Kidney (tissue), 14 donors: Measurements from ENCODE around the gene MEIS2. TPM values are rescaled to one million over a fixed set of nuclear protein-coding genes. Genes with fewer than 3 reads are reported as not detected.
A peak's percentile ranks its signal among the peaks of the same experiment; 100 is the strongest.

Experiments used
- DNase-seq, 5 donors: peaks; one replicate each; pipeline ENCODE4 v3.0.0-alpha.2; 2013 to 2020
- FAIRE-seq: peaks from 2 replicates; lab custom pipeline; 2012; peaks lifted over from hg19 to GRCh38; lab: Jason Lieb, UNC
- H3K27ac ChIP-seq, 2 donors: one replicate each; pipeline ENCODE4 v1.7.0; 2013; ENCODE audit warnings: low read depth in 2 of 2, low read length in 2 of 2, inconsistent platforms in 1 of 2
- H3K27me3 ChIP-seq: one replicate; pipeline ENCODE4 v1.7.1; 2013; ENCODE audit warnings: low read length, inconsistent platforms; ENCODE audit not compliant: control insufficient read depth, insufficient read depth
- H3K36me3 ChIP-seq, 3 donors: one replicate each; pipeline versions ENCODE4 v1.7.0 to v1.7.1; 2013; ENCODE audit warnings: low read length in 3 of 3, control low read depth in 1 of 3, inconsistent platforms in 1 of 3; ENCODE audit not compliant: insufficient read depth in 3 of 3, control insufficient read depth in 2 of 3
- H3K4me1 ChIP-seq, 3 donors: one replicate each; pipeline versions ENCODE4 v1.7.0 to v1.7.1; 2013; ENCODE audit warnings: low read length in 3 of 3, inconsistent platforms in 1 of 3, low read depth in 1 of 3; ENCODE audit not compliant: control insufficient read depth in 2 of 3, insufficient read depth in 2 of 3
- H3K4me3 ChIP-seq, 3 donors: one replicate each; pipeline versions ENCODE4 v1.7.0 to v1.8.1; 2013; ENCODE audit warnings: low read length in 3 of 3, control low read depth in 1 of 3, inconsistent platforms in 1 of 3
- H3K9ac ChIP-seq, 3 donors: one replicate each; pipeline versions ENCODE4 v1.7.0 to v1.7.1; 2013; ENCODE audit warnings: low read length in 3 of 3, control low read depth in 1 of 3, inconsistent platforms in 1 of 3
- H3K9me3 ChIP-seq, 3 donors: one replicate each; pipeline versions ENCODE4 v1.7.0 to v1.7.1; 2013; ENCODE audit warnings: low read length in 3 of 3, control low read depth in 1 of 3, inconsistent platforms in 1 of 3; ENCODE audit not compliant: control insufficient read depth in 2 of 3, insufficient read depth in 1 of 3
- intact Hi-C: fragments of 100-400 bp; cut with DNase I; formaldehyde crosslinking; loops from one replicate; pipeline ENCODE4 v1.11.1; 2022
- polyA plus RNA-seq: library from polyadenylated mRNA; stranded (reverse); fragments of 350-450 nt; fragmentation: Illumina TruSeq; extraction: RNeasy Lipid Tissue Mini Kit (QIAGEN cat#74804); gene quantifications from one replicate; pipeline ENCODE4 v1.2.3, GENCODE V29; 2014; ENCODE audit warnings: low read depth, low replicate concordance; ENCODE audit not compliant: insufficient read depth
- total RNA-seq: library from RNA; stranded (reverse); fragmentation: NEBNext Ultra II Directional; extraction: Animal tissue kit (Norgen Biotek cat#: 25700); gene quantifications from one replicate; pipeline ENCODE4 v1.2.1, GENCODE V29; 2021
- TF ChIP-seq, protein P1 (sequence below): IDR thresholded peaks from 3 replicates; pipeline ENCODE4 v1.5.1; 2012; ENCODE audit warnings: mild to moderate bottlenecking, moderate library complexity, borderline replicate concordance; ENCODE audit not compliant: insufficient read depth; ENCODE audit errors: extremely low read depth
- donor health status: control.
- donor health status: control.
- donor health status: control.
- donor health status: control.
- donor health status: control.
- donor health status: DM: yes; HTN: yes; CAD: no.
- donor health status: Normal renal cell carcinoma (clear cell type).

Gene MEIS2
- total and polyA plus RNA-seq, 2 donors from 2014 or later = 14.7 to 50.9 TPM

DNA sequence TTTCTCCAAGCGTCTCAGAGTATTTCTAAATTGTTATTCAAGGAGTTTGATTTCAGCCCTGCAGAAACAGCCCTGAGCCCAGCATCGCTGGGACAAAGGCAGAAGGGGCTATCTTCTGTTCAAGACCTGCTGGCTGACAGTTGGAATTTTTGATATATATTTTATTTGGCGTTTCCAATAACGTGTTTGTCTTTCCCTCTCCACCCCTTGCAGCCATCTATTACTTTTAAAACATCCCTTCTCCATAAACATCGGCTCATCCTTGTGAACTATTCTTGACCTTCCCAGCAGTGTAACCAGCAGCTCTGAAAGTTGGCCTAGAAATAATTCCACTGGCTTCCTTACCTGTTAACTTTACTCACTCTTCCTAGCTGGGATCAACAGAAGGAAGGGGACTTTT lies 5.5 kb upstream of the MEIS2 start:
- DNase-seq (peak in 2 of 5 donors; percentile 59 to 71), FAIRE-seq (no peak)
- TF ChIP-seq, protein P1, sequence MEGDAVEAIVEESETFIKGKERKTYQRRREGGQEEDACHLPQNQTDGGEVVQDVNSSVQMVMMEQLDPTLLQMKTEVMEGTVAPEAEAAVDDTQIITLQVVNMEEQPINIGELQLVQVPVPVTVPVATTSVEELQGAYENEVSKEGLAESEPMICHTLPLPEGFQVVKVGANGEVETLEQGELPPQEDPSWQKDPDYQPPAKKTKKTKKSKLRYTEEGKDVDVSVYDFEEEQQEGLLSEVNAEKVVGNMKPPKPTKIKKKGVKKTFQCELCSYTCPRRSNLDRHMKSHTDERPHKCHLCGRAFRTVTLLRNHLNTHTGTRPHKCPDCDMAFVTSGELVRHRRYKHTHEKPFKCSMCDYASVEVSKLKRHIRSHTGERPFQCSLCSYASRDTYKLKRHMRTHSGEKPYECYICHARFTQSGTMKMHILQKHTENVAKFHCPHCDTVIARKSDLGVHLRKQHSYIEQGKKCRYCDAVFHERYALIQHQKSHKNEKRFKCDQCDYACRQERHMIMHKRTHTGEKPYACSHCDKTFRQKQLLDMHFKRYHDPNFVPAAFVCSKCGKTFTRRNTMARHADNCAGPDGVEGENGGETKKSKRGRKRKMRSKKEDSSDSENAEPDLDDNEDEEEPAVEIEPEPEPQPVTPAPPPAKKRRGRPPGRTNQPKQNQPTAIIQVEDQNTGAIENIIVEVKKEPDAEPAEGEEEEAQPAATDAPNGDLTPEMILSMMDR = no peak
- Histone ChIP-seq H3K4me1 (peaks cover 0 to 3% (median 0%) of the 10 kb centered on the region in 3 donors), H3K9ac (peak overlapping the region in 1 of 3 donors; percentile 56), H3K27ac (peak overlapping the region; percentile 1 to 54), H3K36me3 (no peaks in the 10 kb centered on the region), H3K4me3 (peak overlapping the region; percentile 3 to 60 (median 45)), H3K9me3 (no peaks in the 10 kb centered on the region), H3K27me3 (peaks cover 10% of the 10 kb centered on the region)
- intact Hi-C loops = loop anchor here (10.0 kb wide), 1 partner anchor 221 kb away; no protein-coding TSS in a partner anchor

DNA sequence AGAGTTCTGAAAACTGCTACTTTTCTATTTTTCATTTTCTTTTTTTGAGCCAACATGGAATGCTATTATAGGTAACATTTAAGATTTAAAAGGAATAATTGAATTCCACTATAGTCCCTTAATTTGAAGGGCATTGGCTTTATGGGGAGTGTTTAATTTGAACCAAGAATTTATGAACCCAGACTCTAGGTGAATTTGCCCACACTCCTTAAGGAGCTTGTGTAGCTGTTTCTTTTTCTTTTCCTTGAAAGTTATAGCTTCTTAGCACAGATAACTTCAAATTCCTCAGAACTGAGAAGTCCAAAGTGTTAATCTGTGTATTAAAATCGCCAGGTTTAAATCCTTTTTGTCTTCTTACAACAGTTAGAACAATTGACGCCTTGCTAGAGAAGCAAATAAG lies 4.7 kb upstream of the MEIS2 start:
- no peaks in the 10 kb centered on the region for H3K9me3 ChIP-seq
- H3K27ac ChIP-seq = no peak overlapping the region
- FAIRE-seq = no peak
- H3K36me3 ChIP-seq = no peaks in the 10 kb centered on the region
- peaks cover 10% of the 10 kb centered on the region for H3K27me3 ChIP-seq
- intact Hi-C loops = loop anchor here (10.0 kb wide), 1 partner anchor 220 kb away; no protein-coding TSS in a partner anchor
- peak in 2 of 5 donors; percentile 34 to 68 for DNase-seq
- H3K4me3 ChIP-seq = peak overlapping the region in 2 of 3 donors; percentile 46 to 87
- no peaks in the 10 kb centered on the region for H3K4me1 ChIP-seq
- peak overlapping the region in 2 of 3 donors; percentile 30 to 56 for H3K9ac ChIP-seq
- TF ChIP-seq, protein P1 = no peak

DNA sequence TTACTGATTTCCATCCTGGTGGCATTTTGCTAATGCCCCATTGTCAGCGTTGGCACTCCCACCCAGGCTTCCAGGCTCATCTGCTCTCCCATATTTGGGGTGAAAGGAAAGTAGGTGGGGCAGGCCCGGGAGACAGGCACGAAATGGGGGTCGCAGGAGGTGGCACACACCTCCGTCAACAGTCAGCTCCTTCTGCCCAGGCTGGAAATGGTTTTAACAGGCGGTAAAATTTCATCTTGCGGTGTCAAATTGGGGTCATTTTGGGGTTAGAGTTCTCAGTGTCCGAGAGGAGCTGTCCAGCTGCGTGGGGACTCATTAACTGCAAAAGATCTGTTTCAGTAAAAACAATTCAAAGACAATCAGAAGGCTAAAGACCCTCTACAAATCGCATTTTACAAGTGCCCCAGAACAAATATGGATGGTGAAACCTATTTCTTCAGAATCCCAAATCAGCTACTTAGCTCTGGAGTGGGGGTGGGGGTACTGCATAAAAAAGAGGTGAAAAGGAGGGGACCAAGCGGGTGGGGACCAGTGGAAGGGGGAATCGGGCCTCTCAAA lies 4.2 kb upstream of the MEIS2 start:
- TF ChIP-seq, protein P1 = no peak
- Histone ChIP-seq H3K27me3 (peaks cover 10% of the 10 kb centered on the region), H3K4me1 (no peaks in the 10 kb centered on the region), H3K36me3 (no peaks in the 10 kb centered on the region), H3K27ac (peak overlapping the region; percentile 11 to 67), H3K9ac (peak overlapping the region in 2 of 3 donors; percentile 30 to 56), H3K9me3 (no peaks in the 10 kb centered on the region), H3K4me3 (peak overlapping the region; percentile 10 to 87 (median 46))
- intact Hi-C loops = loop anchor here (10.0 kb wide), 1 partner anchor 220 kb away; no protein-coding TSS in a partner anchor
- no peak for FAIRE-seq
- DNase-seq = peak; percentile 54 to 95 (median 88)
